ENCODE data around the gene RABGEF1. TPM values are rescaled to one million over a fixed set of nuclear protein-coding genes. Genes with fewer than 3 reads are reported as not detected.
"Not testable (repeated sequence)": the region's sequence is repeated elsewhere in the genome, so short reads cannot be mapped to it uniquely, and the experiment has no call there.

Gene RABGEF1
- total and polyA plus RNA-seq, 9 donors, result 15.9 to 22.8 (median 18.5) TPM

DNA sequence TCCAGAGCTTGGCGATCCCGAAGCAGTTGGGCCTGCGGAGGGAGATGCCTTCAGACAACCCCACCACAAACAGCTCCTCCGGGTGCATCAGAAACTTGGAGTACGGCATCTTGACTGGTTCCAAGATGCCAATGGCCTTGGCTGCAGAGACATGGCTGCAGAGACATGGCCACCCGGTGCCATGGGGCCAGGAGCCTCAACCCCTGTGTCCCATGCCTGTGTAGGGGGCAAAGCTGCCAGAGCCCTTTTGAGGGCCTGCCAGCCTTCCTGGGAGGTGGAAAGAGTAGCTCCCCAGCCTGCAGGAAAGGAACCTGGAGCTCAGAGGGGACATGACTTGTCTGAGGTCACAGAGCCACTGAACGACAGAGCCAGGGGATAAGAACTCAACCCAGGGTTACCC lies 83.5 kb downstream of the RABGEF1 start:
- WGBS (ENCODE audit: insufficient coverage), result 86% methylated on average over 7 of the region's 7 CpGs
- DNase-seq, result no peak
- Histone ChIP-seq H3K36me3 (ENCODE audit: control insufficient read depth, insufficient read depth, low read length) (no peaks in the 10 kb centered on the region), H3K9me3 (replicated peaks; ENCODE audit: control insufficient read depth, low read depth, low read length) (peaks cover 3% of the 10 kb centered on the region), H3K27me3 (ENCODE audit: control insufficient read depth, insufficient read depth, low read length) (no peaks in the 10 kb centered on the region), H3K4me3 (ENCODE audit: low read length) (no peak overlapping the region), H3K4me1 (ENCODE audit: control insufficient read depth, insufficient read depth, low read length) (no peaks in the 10 kb centered on the region), H3K27ac (ENCODE audit: low read length) (no peak overlapping the region)

DNA sequence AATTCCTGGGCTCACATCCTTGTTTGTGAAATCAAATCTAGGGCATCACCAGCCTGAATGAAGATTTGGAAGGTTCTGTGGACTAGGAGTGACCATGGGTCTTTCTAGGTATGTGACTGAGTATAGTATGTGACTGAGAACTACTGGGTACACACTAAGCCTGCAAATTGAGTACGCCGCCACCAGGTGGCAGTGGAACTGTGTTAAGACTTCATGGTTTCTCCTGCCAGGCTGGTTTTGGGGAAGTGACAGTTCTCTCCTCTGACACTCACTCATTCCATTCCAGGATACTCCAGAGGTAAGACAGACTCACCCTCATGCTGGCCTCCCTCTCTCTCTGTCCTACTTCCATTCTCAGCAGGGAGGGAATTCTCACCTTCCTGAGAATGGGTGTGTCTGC lies 85.0 kb downstream of the RABGEF1 start:
- not testable (repeated sequence) for H3K36me3 ChIP-seq (ENCODE audit: control insufficient read depth, insufficient read depth, low read length); H3K9me3 ChIP-seq (replicated peaks; ENCODE audit: control insufficient read depth, low read depth, low read length); H3K4me1 ChIP-seq (ENCODE audit: control insufficient read depth, insufficient read depth, low read length); H3K27ac ChIP-seq (ENCODE audit: low read length); H3K4me3 ChIP-seq (ENCODE audit: low read length); DNase-seq; H3K27me3 ChIP-seq (ENCODE audit: control insufficient read depth, insufficient read depth, low read length)
- 17% methylated on average over 2 of the region's 2 CpGs for WGBS (ENCODE audit: insufficient coverage)

DNA sequence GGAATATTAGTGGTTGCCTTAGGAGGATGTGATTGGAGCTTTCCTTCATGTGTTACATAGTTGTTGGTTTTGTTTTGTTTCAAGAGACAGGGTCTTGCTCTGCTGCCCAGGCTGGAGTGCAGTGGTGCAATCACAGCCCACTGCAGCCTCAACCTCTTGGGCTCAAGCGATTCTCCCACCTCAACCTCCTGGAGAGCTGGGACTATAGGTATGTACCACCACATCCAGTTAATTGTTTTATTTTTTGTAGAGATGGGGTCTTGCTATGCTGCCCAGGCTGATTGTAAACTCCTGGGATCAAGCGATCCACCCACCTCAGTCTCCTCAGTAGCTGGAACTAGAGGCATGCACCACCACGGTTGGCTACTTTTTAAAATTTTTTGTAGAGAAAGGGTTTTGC lies 86.1 kb downstream of the RABGEF1 start:
- no peaks in the 10 kb centered on the region for H3K27me3 ChIP-seq (ENCODE audit: control insufficient read depth, insufficient read depth, low read length)
- H3K4me3 ChIP-seq (ENCODE audit: low read length), result no peak overlapping the region
- no peak for DNase-seq
- no peaks in the 10 kb centered on the region for H3K4me1 ChIP-seq (ENCODE audit: control insufficient read depth, insufficient read depth, low read length)
- H3K27ac ChIP-seq (ENCODE audit: low read length), result no peak overlapping the region
- peaks cover 3% of the 10 kb centered on the region for H3K9me3 ChIP-seq (replicated peaks; ENCODE audit: control insufficient read depth, low read depth, low read length)
- H3K36me3 ChIP-seq (ENCODE audit: control insufficient read depth, insufficient read depth, low read length), result no peaks in the 10 kb centered on the region
- no CpG with 5 or more reads among the region's 3 CpGs for WGBS (ENCODE audit: insufficient coverage)

DNA sequence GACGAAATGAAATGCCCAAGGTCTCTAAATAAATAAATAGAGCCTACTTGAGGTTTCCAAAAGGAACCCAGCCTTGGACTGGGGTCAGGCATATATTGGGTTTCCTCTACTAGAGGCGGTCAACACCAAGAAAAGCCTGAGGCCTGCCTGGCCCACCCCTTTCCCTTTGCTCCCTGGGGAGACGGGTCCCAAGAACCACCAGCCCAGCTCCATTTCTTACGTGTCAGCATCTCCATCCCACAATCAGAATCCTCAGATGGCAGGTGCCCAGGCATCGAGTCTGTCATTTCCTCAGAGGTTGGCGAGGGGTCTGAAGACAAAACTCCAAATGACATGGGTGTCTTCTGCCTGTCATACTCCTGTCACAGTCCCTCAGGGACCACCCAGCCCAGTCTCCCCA lies 90.4 kb downstream of the RABGEF1 start:
- H3K9me3 ChIP-seq (replicated peaks; ENCODE audit: control insufficient read depth, low read depth, low read length); H3K36me3 ChIP-seq (ENCODE audit: control insufficient read depth, insufficient read depth, low read length); DNase-seq; H3K27ac ChIP-seq (ENCODE audit: low read length); H3K4me1 ChIP-seq (ENCODE audit: control insufficient read depth, insufficient read depth, low read length); H3K27me3 ChIP-seq (ENCODE audit: control insufficient read depth, insufficient read depth, low read length); H3K4me3 ChIP-seq (ENCODE audit: low read length): not testable (repeated sequence)
- WGBS (ENCODE audit: insufficient coverage), result 83% methylated on average over 4 of the region's 6 CpGs

DNA sequence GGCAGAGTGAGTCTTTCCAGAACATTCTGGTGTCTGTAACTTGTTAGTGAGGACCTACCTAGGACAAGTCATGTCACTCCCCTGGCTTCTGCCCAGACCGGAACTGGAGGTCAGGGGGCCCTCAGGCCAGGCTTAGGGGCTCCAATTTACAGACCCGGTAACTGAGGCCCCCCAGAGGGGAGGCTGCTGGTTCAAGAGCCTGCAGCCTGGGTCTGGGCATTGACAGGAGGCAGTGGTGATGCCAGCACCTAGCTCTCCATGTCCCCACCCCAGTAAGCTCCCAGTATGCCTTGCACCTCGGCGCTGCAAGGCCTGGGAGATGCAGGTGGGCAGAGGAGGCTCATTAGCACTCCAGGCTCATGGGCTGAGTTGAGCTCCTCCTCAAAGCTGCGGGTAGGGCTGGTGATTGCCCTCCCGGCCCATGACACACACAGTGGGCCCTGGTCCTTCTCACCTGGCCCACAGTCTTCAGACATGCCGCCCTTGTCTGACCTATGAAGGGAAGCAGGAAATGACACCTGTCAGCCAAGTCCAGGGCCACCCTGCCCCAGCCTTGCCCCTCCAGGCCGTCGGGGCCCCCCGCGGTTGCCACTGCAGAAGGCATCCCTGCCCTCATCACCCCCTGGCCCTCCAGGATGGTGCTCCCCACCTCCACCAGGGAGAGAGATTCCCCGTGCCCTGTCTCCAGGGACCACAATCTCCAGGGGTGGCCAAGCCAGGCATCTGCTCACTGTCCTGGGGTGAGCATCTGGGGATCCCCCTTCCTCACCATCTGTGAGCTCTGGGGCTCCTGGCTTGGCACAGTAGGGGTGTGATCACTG lies 92.2 kb downstream of the RABGEF1 start:
- no peak for DNase-seq
- H3K9me3 ChIP-seq (replicated peaks; ENCODE audit: control insufficient read depth, low read depth, low read length), result peaks cover 5% of the 10 kb centered on the region
- no peak overlapping the region for H3K27ac ChIP-seq (ENCODE audit: low read length)
- no peaks in the 10 kb centered on the region for H3K36me3 ChIP-seq (ENCODE audit: control insufficient read depth, insufficient read depth, low read length)
- 72% methylated on average over 11 of the region's 12 CpGs for WGBS (ENCODE audit: insufficient coverage)
- H3K27me3 ChIP-seq (ENCODE audit: control insufficient read depth, insufficient read depth, low read length), result no peaks in the 10 kb centered on the region
- no peaks in the 10 kb centered on the region for H3K4me1 ChIP-seq (ENCODE audit: control insufficient read depth, insufficient read depth, low read length)
- no peak overlapping the region for H3K4me3 ChIP-seq (ENCODE audit: low read length)

DNA sequence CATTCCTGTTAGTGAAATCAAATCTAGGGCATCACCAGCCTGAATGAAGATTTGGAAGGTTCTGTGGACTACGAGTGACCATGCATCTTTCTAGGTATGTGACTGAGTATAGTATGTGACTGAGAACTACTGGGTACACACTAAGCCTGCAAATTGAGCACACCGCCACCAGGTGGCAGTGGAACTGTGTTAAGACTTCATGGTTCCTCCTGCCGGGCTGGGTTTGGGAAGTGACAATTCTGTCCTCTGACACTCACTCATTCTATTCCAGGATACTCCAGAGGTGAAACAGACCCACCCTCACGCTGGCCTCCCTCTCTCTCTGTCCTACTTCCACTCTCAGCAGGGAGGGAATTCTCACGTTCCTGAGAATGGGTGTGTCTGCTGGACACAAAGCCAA lies 96.5 kb downstream of the RABGEF1 start:
- H3K27ac ChIP-seq (ENCODE audit: low read length), result no peak overlapping the region
- H3K4me3 ChIP-seq (ENCODE audit: low read length), result no peak overlapping the region
- H3K36me3 ChIP-seq (ENCODE audit: control insufficient read depth, insufficient read depth, low read length), result no peaks in the 10 kb centered on the region
- 26% methylated on average over 3 of the region's 5 CpGs for WGBS (ENCODE audit: insufficient coverage)
- no peak for DNase-seq
- no peaks in the 10 kb centered on the region for H3K4me1 ChIP-seq (ENCODE audit: control insufficient read depth, insufficient read depth, low read length)
- no peaks in the 10 kb centered on the region for H3K27me3 ChIP-seq (ENCODE audit: control insufficient read depth, insufficient read depth, low read length)
- peaks cover 5% of the 10 kb centered on the region for H3K9me3 ChIP-seq (replicated peaks; ENCODE audit: control insufficient read depth, low read depth, low read length)

DNA sequence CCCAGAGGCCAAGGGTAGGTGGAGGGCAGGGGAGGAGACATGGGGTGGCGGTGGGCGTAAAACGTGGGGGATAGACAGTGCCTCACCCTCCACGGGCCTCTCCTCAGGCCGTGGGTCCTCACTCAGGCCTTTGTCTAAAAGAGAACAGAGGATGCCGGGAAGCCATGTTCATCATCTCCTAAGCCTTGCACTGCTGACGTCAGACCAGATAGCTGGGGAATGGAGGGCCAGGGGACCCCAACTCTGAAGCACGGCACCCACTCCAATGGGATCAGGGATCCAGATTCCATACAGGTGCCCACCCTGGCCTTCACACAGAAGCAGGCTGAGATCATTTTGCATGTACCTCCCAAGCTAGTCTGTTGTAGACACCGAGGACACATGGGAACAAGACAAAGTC lies 97.1 kb downstream of the RABGEF1 start:
- Histone ChIP-seq H3K9me3 (replicated peaks; ENCODE audit: control insufficient read depth, low read depth, low read length) (peaks cover 5% of the 10 kb centered on the region), H3K27me3 (ENCODE audit: control insufficient read depth, insufficient read depth, low read length) (no peaks in the 10 kb centered on the region), H3K27ac (ENCODE audit: low read length) (no peak overlapping the region), H3K4me3 (ENCODE audit: low read length) (no peak overlapping the region), H3K4me1 (ENCODE audit: control insufficient read depth, insufficient read depth, low read length) (no peaks in the 10 kb centered on the region), H3K36me3 (ENCODE audit: control insufficient read depth, insufficient read depth, low read length) (no peaks in the 10 kb centered on the region)
- DNase-seq, result no peak
- 84% methylated on average over 9 of the region's 9 CpGs for WGBS (ENCODE audit: insufficient coverage)

DNA sequence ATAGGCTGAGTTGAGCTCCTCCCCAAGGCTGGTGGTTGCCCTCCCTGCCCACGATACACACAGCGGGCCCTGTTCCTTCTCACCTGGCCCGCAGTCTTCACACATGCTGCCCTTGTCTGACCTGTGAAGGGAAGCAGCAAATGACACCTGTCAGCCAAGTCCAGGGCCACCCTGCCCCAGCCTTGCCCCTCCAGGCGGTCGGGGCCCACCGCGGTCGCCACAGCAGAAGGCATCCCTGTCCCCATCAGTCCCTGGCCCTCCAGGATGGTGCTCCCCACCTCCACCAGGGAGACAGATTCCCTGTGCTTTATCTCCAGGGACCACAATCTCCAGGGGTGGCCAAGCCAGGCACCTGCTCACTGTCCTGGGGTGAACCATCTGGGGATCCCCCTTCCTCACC lies 99.3 kb downstream of the RABGEF1 start:
- Histone ChIP-seq H3K4me1 (ENCODE audit: control insufficient read depth, insufficient read depth, low read length) (no peaks in the 10 kb centered on the region), H3K27ac (ENCODE audit: low read length) (no peak overlapping the region), H3K27me3 (ENCODE audit: control insufficient read depth, insufficient read depth, low read length) (no peaks in the 10 kb centered on the region), H3K36me3 (ENCODE audit: control insufficient read depth, insufficient read depth, low read length) (no peaks in the 10 kb centered on the region), H3K4me3 (ENCODE audit: low read length) (no peak overlapping the region), H3K9me3 (replicated peaks; ENCODE audit: control insufficient read depth, low read depth, low read length) (peaks cover 5% of the 10 kb centered on the region)
- DNase-seq, result no peak
- WGBS (ENCODE audit: insufficient coverage), result 74% methylated on average over 7 of the region's 8 CpGs

DNA sequence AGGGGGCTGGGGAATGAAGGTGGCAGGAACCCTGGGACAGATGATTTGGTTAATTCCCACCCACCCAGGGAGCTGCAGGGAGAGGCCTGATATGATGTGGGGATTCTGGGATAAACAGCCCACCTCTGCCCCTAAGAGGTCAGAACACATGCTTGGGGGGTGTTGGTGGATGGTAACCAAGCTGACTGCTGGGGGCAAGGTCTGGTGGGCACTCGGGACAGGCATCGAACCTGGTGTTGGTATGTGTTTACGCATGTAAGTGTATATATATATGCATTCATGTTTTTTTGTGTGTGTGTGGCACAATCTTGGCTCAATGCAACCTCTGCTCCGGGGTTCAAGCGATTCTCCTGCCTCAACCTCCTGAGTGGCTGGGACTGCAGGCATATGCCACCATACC lies 99.8 kb downstream of the RABGEF1 start:
- Histone ChIP-seq H3K4me3 (ENCODE audit: low read length) (no peak overlapping the region), H3K27me3 (ENCODE audit: control insufficient read depth, insufficient read depth, low read length) (no peaks in the 10 kb centered on the region), H3K4me1 (ENCODE audit: control insufficient read depth, insufficient read depth, low read length) (peaks cover under 1% of the 10 kb centered on the region), H3K36me3 (ENCODE audit: control insufficient read depth, insufficient read depth, low read length) (no peaks in the 10 kb centered on the region), H3K9me3 (replicated peaks; ENCODE audit: control insufficient read depth, low read depth, low read length) (peaks cover 5% of the 10 kb centered on the region), H3K27ac (ENCODE audit: low read length) (no peak overlapping the region)
- no CpG with 5 or more reads among the region's 5 CpGs for WGBS (ENCODE audit: insufficient coverage)
- no peak for DNase-seq

DNA sequence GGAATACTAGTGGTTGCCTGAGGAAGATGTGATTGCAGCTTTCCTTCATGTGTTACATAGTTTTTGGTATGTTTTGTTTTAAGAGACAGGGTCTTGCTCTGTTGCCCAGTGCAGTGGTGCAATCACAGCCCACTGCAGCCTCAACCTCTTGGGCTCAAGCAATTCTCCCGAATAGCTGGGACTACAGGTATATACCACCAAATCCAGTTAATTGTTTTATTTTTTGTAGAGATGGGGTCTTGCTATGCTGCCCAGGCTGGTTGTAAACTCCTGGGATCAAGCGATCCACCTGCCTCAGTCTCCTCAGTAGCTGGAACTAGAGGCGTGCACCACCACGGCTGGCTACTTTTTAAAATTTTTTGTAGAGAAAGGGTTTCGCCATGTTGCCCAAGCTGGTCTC lies 101.4 kb downstream of the RABGEF1 start:
- Histone ChIP-seq H3K4me3 (ENCODE audit: low read length) (no peak overlapping the region), H3K36me3 (ENCODE audit: control insufficient read depth, insufficient read depth, low read length) (no peaks in the 10 kb centered on the region), H3K27me3 (ENCODE audit: control insufficient read depth, insufficient read depth, low read length) (no peaks in the 10 kb centered on the region), H3K27ac (ENCODE audit: low read length) (no peak overlapping the region), H3K4me1 (ENCODE audit: control insufficient read depth, insufficient read depth, low read length) (peaks cover 6% of the 10 kb centered on the region), H3K9me3 (replicated peaks; ENCODE audit: control insufficient read depth, low read depth, low read length) (peaks cover 2% of the 10 kb centered on the region)
- no peak for DNase-seq
- 100% methylated on average over 2 of the region's 5 CpGs for WGBS (ENCODE audit: insufficient coverage)

DNA sequence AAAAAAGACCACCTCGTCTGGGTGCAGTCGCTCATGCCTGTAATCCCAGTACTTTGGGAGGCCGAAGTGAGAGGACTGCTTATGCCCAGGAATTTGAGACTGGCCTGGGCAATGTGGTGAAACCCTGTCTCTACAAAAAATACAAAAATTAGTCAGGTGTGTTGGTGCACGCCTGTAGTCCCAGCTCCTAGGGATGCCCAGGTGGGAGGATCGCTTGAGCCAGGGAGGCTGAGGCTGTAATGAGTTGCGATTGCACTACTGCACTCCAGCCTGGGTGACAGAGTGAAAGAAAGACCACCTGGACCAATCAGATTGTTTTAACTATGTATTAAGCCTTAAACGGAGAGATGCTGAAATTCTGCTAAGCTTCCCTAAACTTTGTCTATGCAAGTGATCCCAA lies 103.0 kb downstream of the RABGEF1 start:
- H3K27me3 ChIP-seq (ENCODE audit: control insufficient read depth, insufficient read depth, low read length); H3K4me1 ChIP-seq (ENCODE audit: control insufficient read depth, insufficient read depth, low read length); H3K4me3 ChIP-seq (ENCODE audit: low read length); H3K9me3 ChIP-seq (replicated peaks; ENCODE audit: control insufficient read depth, low read depth, low read length); DNase-seq; H3K27ac ChIP-seq (ENCODE audit: low read length); H3K36me3 ChIP-seq (ENCODE audit: control insufficient read depth, insufficient read depth, low read length): not testable (repeated sequence)
- no CpG with 5 or more reads among the region's 7 CpGs for WGBS (ENCODE audit: insufficient coverage)

Data from muscle of leg (tissue), 11 donors.